HG02943 (cell line): ENCODE measurements around the gene CEACAM16.

ENCODE experiments used
- ATAC-seq: cut with Tn5 transposase; IDR thresholded peaks from one replicate; pipeline ENCODE4 v1.9.1; 2021; ENCODE audit warnings: mild to moderate bottlenecking, low read depth, moderate library complexity; ENCODE audit not compliant: unreplicated experiment

The CEACAM16 gene

DNA sequence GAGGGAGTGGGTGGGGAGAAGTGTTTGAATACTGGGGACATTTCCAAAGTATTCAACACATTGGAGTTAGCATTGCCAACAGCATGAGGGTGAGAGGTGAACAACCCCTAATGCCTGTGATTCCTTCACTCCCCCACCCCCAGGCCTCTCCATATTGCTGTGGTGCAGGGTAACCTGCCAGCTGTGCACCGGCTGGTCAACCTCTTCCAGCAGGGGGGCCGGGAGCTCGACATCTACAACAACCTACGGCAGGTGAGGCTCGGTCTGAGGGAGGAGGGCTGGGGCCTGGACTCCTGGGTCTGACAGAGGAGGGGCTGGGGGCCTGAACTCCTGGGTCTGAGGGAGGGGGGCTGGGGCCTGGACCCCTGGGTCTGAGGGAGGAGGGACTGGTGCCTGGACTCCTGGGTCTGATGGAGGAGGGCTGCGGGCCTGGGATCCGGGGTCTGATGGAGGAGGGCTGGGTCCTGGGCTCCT, 57.2 kb downstream of the CEACAM16 start:
- ATAC-seq = no peak

DNA sequence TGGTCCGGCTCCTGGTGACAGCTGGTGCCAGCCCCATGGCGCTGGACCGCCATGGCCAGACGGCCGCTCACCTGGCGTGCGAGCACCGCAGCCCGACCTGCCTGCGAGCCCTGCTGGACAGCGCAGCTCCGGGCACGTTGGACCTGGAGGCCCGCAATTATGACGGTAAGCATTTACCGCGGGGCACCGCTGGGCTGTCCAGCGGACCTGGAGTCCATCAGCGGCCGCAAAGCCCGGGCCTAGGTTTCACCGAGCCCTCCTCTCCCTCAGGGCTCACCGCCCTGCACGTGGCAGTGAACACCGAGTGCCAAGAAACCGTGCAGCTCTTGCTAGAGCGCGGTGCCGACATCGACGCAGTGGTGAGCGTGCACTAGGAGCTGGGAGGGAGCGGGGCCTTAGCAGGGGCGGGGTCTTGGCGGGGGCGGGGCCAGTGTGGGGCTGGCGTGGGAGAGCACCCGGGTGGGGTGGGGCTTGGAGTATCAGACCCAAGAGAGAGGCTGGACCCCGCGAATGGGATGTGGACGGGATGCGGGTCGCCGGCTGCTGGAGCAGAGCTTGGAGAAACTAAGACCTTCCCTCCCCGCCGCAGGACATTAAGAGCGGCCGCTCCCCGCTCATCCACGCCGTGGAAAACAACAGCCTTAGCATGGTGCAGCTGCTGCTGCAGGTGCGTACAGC, 58.2 kb downstream of the CEACAM16 start:
- ATAC-seq = no peak

DNA sequence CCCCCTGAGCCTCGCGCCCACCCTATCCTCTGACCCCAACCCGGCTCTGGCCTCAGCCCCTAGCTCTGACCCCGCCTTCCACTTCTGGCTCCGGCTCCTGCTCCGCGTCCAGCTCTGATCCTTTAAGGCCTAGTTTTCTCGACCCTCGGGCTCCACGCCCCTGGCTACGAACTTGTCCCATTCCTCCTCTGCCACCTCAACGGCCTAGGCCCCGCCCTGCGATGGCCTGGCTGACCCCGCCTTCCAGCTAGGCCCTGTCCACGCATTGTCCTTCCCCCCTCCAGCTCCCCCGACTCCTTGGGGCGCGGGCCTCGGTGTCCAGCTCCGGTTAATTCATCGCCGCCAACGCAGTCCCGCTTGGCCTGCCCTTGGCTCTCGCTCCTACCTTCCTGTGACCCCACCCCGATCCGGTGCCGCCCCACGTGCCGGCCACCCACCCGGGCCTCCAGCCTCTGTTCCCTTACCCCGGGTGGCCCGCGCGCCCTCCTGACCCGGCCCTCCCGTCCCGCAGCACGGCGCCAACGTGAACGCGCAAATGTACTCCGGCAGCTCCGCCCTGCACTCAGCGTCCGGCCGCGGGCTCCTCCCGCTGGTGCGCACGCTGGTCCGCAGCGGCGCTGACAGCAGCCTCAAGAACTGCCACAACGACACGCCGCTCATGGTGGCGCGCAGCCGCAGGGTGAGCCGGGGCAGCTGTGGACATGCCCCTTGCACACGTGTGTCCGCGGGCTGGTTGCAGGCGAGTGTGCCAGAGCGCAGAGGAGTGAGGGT, 59.0 kb downstream of the CEACAM16 start:
- no peak for ATAC-seq

DNA sequence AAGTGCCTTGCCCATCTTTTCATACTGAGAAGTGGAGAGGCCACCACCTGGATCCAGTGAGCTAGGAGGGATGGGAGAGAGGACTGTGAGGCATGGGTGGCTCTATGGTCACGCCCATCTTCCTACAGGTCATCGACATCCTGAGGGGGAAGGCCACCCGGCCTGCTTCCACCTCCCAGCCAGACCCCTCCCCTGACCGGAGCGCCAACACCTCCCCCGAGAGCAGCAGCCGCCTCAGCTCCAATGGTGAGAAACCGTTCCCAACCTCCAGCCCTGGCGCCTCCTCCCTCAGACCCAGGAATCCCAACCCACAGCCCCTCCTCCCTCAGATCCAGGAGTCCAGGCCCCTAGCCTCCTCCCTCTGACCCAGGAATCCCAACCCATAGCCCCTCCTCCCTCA, 59.6 kb downstream of the CEACAM16 start:
- ATAC-seq = no peak

DNA sequence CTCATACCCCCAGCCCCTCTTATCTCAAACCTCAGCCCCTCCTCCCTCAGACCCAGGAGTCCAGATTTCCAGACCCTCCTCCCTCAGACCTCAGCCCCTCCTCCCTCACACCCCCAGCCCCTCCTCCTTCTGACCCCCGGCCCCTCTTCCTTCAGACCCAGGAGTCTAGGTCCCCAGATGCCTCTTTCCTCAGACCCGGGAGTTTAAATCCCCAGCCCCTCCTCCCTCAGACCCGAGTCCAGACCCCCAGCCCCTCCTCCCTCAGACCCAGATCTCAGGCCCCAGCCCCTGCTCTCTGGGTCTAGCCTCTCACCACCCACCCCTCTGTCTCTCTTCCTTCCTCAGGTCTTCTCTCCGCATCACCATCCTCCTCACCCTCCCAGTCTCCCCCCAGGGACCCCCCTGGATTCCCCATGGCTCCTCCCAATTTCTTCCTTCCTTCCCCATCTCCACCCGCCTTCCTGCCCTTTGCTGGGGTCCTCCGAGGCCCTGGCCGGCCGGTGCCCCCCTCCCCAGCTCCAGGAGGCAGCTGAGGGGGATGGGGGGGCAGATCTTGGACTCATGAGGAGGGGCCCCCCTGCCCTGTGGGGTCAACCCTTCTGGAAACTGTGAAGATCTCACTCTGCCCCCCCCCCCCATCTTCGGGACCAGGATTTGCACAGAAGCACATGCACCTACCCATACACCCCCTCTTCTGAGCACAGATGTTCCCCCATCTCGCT, 60.3 kb downstream of the CEACAM16 start:
- ATAC-seq = no peak
